Measurements from ENCODE around the gene ZBTB40.

Gene ZBTB40

DNA sequence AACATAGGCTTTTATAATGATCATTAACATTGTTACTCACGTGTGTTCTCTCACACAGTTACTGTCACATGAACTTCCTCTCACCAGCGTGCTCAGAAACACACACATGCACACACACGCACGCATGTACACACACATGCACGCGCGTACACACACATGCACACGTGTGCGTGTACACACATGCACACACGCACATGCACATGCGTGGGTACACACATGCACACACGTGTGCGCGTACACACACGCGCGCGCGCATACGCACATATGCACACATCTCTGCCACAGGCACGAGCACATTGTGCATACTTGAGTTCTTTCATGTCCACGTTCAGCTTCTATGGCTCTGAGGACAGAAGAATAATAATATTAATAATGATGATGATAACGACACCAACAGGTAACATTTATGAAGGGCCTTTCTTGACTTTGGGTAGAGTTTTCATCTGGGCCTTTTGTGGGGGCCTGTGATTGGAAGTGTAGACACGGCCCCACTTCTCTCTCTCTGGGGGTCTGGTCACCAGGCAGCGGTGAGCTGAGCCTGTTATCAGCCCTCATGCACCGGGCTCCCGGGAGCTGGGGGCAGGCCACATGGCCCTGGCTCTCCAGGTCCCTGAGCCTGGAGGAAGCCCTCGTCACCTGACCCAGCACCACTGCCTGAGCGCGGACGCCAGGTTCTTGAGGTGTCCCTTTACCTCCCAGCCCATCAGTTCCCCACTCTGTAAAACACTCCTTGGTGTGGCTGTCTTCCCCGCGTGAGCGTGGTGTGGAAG lies 118.7 kb downstream of the ZBTB40 start:
- Histone ChIP-seq H3K4me3 (replicated peaks; ENCODE audit: low read depth, low read length) (no peak overlapping the region), H3K36me3 (ENCODE audit: control insufficient read depth, insufficient read depth, low read length) (no peaks in the 10 kb centered on the region), H3K27me3 (replicated peaks; ENCODE audit: control insufficient read depth, insufficient read depth, low read length) (no peaks in the 10 kb centered on the region; the same call in 1 of the 2 replicates)
- TF ChIP-seq, protein P1, sequence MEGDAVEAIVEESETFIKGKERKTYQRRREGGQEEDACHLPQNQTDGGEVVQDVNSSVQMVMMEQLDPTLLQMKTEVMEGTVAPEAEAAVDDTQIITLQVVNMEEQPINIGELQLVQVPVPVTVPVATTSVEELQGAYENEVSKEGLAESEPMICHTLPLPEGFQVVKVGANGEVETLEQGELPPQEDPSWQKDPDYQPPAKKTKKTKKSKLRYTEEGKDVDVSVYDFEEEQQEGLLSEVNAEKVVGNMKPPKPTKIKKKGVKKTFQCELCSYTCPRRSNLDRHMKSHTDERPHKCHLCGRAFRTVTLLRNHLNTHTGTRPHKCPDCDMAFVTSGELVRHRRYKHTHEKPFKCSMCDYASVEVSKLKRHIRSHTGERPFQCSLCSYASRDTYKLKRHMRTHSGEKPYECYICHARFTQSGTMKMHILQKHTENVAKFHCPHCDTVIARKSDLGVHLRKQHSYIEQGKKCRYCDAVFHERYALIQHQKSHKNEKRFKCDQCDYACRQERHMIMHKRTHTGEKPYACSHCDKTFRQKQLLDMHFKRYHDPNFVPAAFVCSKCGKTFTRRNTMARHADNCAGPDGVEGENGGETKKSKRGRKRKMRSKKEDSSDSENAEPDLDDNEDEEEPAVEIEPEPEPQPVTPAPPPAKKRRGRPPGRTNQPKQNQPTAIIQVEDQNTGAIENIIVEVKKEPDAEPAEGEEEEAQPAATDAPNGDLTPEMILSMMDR (IDR thresholded peaks at IDR 0.05; ENCODE audit: insufficient read depth, low read length, poor library complexity, severe bottlenecking) = no peak
- no peak for DNase-seq (ENCODE audit: extremely low read depth, insufficient read length)

- DNase-seq (ENCODE audit: extremely low read depth, insufficient read length) = no peak
- TF ChIP-seq, protein P1 (IDR thresholded peaks at IDR 0.05; ENCODE audit: insufficient read depth, low read length, poor library complexity, severe bottlenecking) = no peak
- H3K27me3 ChIP-seq (replicated peaks; ENCODE audit: control insufficient read depth, insufficient read depth, low read length) = no peaks in the 10 kb centered on the region
- H3K36me3 ChIP-seq (ENCODE audit: control insufficient read depth, insufficient read depth, low read length) = no peaks in the 10 kb centered on the region
- no peak overlapping the region for H3K4me3 ChIP-seq (replicated peaks; ENCODE audit: low read depth, low read length)
Measured at GRCh38 chr1:22572818-22573217, 121.2 kb downstream of the ZBTB40 start.

DNA sequence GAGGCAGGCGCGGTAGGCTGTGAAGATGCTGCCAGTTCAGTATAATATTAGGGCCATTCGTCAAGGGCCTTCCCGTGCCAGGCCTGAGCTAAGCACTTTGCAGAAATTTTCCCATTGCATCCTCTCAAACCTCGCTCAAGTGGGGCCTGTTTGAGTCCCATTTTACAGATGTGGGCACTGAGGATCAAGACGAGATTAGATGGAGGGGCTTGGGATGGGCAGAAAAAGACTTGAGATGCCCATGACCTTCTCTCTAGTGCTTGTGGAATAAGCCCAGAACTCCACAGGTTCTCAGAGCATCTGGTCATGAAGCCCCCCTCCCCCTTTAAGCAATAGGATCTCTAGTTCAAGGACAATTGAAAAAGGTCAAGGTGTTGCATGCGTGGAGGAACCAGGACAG lies 121.6 kb downstream of the ZBTB40 start:
- DNase-seq (ENCODE audit: extremely low read depth, insufficient read length) = no peak
- Histone ChIP-seq H3K36me3 (ENCODE audit: control insufficient read depth, insufficient read depth, low read length) (no peaks in the 10 kb centered on the region), H3K27me3 (replicated peaks; ENCODE audit: control insufficient read depth, insufficient read depth, low read length) (no peaks in the 10 kb centered on the region), H3K4me3 (replicated peaks; ENCODE audit: low read depth, low read length) (no peak overlapping the region)
- TF ChIP-seq, protein P1 (IDR thresholded peaks at IDR 0.05; ENCODE audit: insufficient read depth, low read length, poor library complexity, severe bottlenecking) = no peak

GRCh38 chr1:22575532-22576149 lies 124.0 kb downstream of the ZBTB40 start:
- TF ChIP-seq, protein P1 (IDR thresholded peaks at IDR 0.05; ENCODE audit: insufficient read depth, low read length, poor library complexity, severe bottlenecking) = no peak
- no peak for DNase-seq (ENCODE audit: extremely low read depth, insufficient read length)
- no peaks in the 10 kb centered on the region for H3K27me3 ChIP-seq (replicated peaks; ENCODE audit: control insufficient read depth, insufficient read depth, low read length)
- no peak overlapping the region for H3K4me3 ChIP-seq (replicated peaks; ENCODE audit: low read depth, low read length)
- no peaks in the 10 kb centered on the region for H3K36me3 ChIP-seq (ENCODE audit: control insufficient read depth, insufficient read depth, low read length)

- no peaks in the 10 kb centered on the region for H3K27me3 ChIP-seq (replicated peaks; ENCODE audit: control insufficient read depth, insufficient read depth, low read length)
- DNase-seq (ENCODE audit: extremely low read depth, insufficient read length) = no peak
- TF ChIP-seq, protein P1 (IDR thresholded peaks at IDR 0.05; ENCODE audit: insufficient read depth, low read length, poor library complexity, severe bottlenecking) = no peak
- H3K36me3 ChIP-seq (ENCODE audit: control insufficient read depth, insufficient read depth, low read length) = no peaks in the 10 kb centered on the region
- no peak overlapping the region for H3K4me3 ChIP-seq (replicated peaks; ENCODE audit: low read depth, low read length)
Measured at GRCh38 chr1:22576150-22576544, 124.5 kb downstream of the ZBTB40 start.

Data from GM06990 (cell line).